SU-DHL-6 (cell line): ENCODE measurements around the gene PIK3C2G.

Experiments
- EZH2phosphoT487 ChIP-seq: fragments of 200-600 bp; sonication (generic), shearing (Covaris generic); conservative IDR thresholded peaks from 2 replicates; pipeline ENCODE4 v1.6.1; 2018; ENCODE audit warnings: mild to moderate bottlenecking, antibody characterized with exemption, low read length, moderate library complexity, mixed read lengths
- TF ChIP-seq, protein P1 (sequence below): fragments of 200-600 bp; sonication (generic); IDR thresholded peaks from one replicate; pipeline ENCODE4 v1.5.1; 2017; ENCODE audit warnings: antibody characterized with exemption, mild to moderate bottlenecking, low read length, moderate library complexity; ENCODE audit not compliant: insufficient read depth, poor library complexity, severe bottlenecking

DNA sequence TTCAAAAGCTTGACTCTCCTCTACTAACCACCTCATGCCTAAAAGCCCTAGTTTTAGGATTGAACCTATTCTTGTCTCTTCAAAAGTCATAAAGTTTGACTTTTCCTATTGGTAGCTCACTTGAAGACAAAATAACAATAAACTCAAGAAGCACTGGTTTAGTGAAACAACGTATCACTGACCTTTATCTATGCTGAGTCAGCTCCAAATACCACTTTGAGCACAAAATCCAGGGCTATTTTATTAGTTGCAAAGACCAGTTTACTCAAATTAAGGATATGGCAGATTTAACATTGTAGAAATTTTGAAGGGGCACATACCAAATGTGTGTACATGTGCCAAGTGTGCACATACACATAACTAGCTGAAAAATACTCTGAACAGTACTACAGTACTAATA, 45.0 kb downstream of the PIK3C2G start:
- TF ChIP-seq, protein P1, sequence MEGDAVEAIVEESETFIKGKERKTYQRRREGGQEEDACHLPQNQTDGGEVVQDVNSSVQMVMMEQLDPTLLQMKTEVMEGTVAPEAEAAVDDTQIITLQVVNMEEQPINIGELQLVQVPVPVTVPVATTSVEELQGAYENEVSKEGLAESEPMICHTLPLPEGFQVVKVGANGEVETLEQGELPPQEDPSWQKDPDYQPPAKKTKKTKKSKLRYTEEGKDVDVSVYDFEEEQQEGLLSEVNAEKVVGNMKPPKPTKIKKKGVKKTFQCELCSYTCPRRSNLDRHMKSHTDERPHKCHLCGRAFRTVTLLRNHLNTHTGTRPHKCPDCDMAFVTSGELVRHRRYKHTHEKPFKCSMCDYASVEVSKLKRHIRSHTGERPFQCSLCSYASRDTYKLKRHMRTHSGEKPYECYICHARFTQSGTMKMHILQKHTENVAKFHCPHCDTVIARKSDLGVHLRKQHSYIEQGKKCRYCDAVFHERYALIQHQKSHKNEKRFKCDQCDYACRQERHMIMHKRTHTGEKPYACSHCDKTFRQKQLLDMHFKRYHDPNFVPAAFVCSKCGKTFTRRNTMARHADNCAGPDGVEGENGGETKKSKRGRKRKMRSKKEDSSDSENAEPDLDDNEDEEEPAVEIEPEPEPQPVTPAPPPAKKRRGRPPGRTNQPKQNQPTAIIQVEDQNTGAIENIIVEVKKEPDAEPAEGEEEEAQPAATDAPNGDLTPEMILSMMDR: no peak
- no peak for TF ChIP-seq EZH2phosphoT487
